Measurements from ENCODE around the gene HK2.

DNA sequence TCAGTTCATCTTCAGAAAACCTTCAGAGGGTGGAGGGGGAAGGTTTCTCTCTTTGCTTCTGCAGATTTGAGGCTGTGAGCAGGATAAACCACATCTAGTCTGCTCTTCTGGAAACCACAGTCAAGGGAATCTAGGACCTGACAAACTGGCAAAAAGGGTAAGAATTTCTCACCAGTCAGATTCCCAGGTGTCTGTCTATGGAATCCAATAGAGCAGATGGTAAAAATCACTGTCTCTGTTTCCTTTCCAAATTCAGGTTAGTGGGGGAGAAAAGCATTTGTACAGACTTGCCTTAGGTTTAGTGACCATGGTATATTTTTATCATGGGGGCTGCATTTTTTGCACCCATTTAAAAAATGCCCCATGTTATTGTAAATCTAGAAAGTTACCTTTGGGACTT lies 62.3 kb downstream of the HK2 start:
- no peak for TF ChIP-seq SIN3A (IDR thresholded peaks at IDR 0.05; ENCODE audit: borderline replicate concordance, insufficient read depth, low read length)
- no peak for TF ChIP-seq POLR2AphosphoS5 (IDR thresholded peaks at IDR 0.05; ENCODE audit: low read depth, low read length)
- TF ChIP-seq TAF1 (IDR thresholded peaks at IDR 0.05; ENCODE audit: borderline replicate concordance, insufficient read depth, low read length) = no peak
- TF ChIP-seq, protein P1, sequence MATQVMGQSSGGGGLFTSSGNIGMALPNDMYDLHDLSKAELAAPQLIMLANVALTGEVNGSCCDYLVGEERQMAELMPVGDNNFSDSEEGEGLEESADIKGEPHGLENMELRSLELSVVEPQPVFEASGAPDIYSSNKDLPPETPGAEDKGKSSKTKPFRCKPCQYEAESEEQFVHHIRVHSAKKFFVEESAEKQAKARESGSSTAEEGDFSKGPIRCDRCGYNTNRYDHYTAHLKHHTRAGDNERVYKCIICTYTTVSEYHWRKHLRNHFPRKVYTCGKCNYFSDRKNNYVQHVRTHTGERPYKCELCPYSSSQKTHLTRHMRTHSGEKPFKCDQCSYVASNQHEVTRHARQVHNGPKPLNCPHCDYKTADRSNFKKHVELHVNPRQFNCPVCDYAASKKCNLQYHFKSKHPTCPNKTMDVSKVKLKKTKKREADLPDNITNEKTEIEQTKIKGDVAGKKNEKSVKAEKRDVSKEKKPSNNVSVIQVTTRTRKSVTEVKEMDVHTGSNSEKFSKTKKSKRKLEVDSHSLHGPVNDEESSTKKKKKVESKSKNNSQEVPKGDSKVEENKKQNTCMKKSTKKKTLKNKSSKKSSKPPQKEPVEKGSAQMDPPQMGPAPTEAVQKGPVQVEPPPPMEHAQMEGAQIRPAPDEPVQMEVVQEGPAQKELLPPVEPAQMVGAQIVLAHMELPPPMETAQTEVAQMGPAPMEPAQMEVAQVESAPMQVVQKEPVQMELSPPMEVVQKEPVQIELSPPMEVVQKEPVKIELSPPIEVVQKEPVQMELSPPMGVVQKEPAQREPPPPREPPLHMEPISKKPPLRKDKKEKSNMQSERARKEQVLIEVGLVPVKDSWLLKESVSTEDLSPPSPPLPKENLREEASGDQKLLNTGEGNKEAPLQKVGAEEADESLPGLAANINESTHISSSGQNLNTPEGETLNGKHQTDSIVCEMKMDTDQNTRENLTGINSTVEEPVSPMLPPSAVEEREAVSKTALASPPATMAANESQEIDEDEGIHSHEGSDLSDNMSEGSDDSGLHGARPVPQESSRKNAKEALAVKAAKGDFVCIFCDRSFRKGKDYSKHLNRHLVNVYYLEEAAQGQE (IDR thresholded peaks at IDR 0.05; ENCODE audit: insufficient read depth in 1 of 2, low read depth in 2 of 2, low read length in 2 of 2) = no peak
